Spleen (tissue), 7 donors: ENCODE results near the gene CPNE6.

Source experiments
- CTCF ChIP-seq, 11 experiments: fragments of 200-600 bp in 7 of 11; fragments of 450-650 bp in 4 of 11; sonication (generic) in 4 of 11; IDR thresholded peaks in 8 of 11; conservative IDR thresholded peaks in 3 of 11; 1 replicate in 7 of 11; 2 replicates in 4 of 11; pipeline versions ENCODE4 v1.4.0 to v1.8.0; 2016 to 2021; ENCODE audit warnings: antibody characterized with exemption in 11 of 11, inconsistent platforms in 4 of 11, mild to moderate bottlenecking in 1 of 11
- POLR2A ChIP-seq, 3 donors: fragments of 450-650 bp; IDR thresholded peaks; one replicate each; pipeline ENCODE4 v1.5.1; 2017; ENCODE audit warnings: antibody characterized with exemption in 3 of 3, mild to moderate bottlenecking in 1 of 3
- donor health status: DM: no; HTN: no; CAD: no; lungs with moderate emphysema.
- donor health status: DM: no; HTN: no; CAD: no.
- donor health status: DM: no; HTN: no; CAD: no.

GRCh38 chr14:24098229-24098926, 27.0 kb downstream of the CPNE6 start:
- TF ChIP-seq CTCF (IDR thresholded peaks at IDR 0.05 in 8 of 11, conservative IDR thresholded peaks at IDR 0.05 in 3 of 11) (no peak), POLR2A (IDR thresholded peaks at IDR 0.05) (no peak)
